WERI-Rb-1 (cell line): Measurements from ENCODE around the gene NPAS3.
A peak's percentile ranks its signal among the peaks of the same experiment; 100 is the strongest.

Source experiments
- DNase-seq: peaks from one replicate; pipeline ENCODE4 v3.0.0-alpha.2; 2020
- H3K27ac ChIP-seq: fragments of 250-450 bp; sonication (Bioruptor Pico); 2 replicates; pipeline ENCODE4 v1.5.1; 2020; ENCODE audit warnings: mild to moderate bottlenecking, moderate library complexity
- H3K27me3 ChIP-seq: fragments of 250-450 bp; sonication (Bioruptor Pico); 2 replicates; pipeline ENCODE4 v1.5.1; 2021; ENCODE audit warnings: mild to moderate bottlenecking, low read depth, moderate library complexity; ENCODE audit not compliant: insufficient read depth, severe bottlenecking
- H3K36me3 ChIP-seq: fragments of 250-450 bp; sonication (Bioruptor Pico); 2 replicates; pipeline ENCODE4 v1.5.1; 2020; ENCODE audit warnings: mild to moderate bottlenecking, moderate library complexity
- H3K4me3 ChIP-seq: 2 replicates; pipeline ENCODE4 v1.5.1; 2011; ENCODE audit warnings: low read depth, mild to moderate bottlenecking, control low read depth, low read length
- H3K9me3 ChIP-seq: fragments of 250-450 bp; sonication (Bioruptor Pico); 2 replicates; pipeline ENCODE4 v1.5.1; 2021; ENCODE audit warnings: mild to moderate bottlenecking, moderate library complexity; ENCODE audit not compliant: severe bottlenecking
- CTCF ChIP-seq: IDR thresholded peaks from 2 replicates; pipeline ENCODE4 v1.5.1; 2011; ENCODE audit warnings: low read depth, mild to moderate bottlenecking, control low read depth, inconsistent platforms, low read length

The NPAS3 gene

GRCh38 chr14:33792009-33792719 lies 853.5 kb downstream of the NPAS3 start:
- no peak for DNase-seq
- no peaks in the 10 kb centered on the region for H3K36me3 ChIP-seq
- peaks cover 9% of the 10 kb centered on the region for H3K27me3 ChIP-seq
- H3K4me3 ChIP-seq: no peak overlapping the region
- no peak overlapping the region for H3K27ac ChIP-seq
- H3K9me3 ChIP-seq: no peaks in the 10 kb centered on the region
- no peak for TF ChIP-seq CTCF

GRCh38 chr14:33792720-33793368 lies 854.2 kb downstream of the NPAS3 start:
- TF ChIP-seq CTCF: peak; percentile 87
- no peaks in the 10 kb centered on the region for H3K9me3 ChIP-seq
- no peak overlapping the region for H3K4me3 ChIP-seq
- no peaks in the 10 kb centered on the region for H3K36me3 ChIP-seq
- H3K27me3 ChIP-seq: peaks cover 9% of the 10 kb centered on the region
- no peak overlapping the region for H3K27ac ChIP-seq
- peak; percentile 72 for DNase-seq

- peaks cover 9% of the 10 kb centered on the region for H3K27me3 ChIP-seq
- DNase-seq: no peak
- TF ChIP-seq CTCF: no peak
- H3K36me3 ChIP-seq: no peaks in the 10 kb centered on the region
- H3K9me3 ChIP-seq: no peaks in the 10 kb centered on the region
- H3K4me3 ChIP-seq: no peak overlapping the region
- H3K27ac ChIP-seq: no peak overlapping the region
These were observed 854.9 kb downstream of the NPAS3 start for GRCh38 chr14:33793398-33794110.

- H3K27me3 ChIP-seq: peaks cover 9% of the 10 kb centered on the region
- H3K9me3 ChIP-seq: no peaks in the 10 kb centered on the region
- H3K36me3 ChIP-seq: no peaks in the 10 kb centered on the region
- TF ChIP-seq CTCF: no peak
- H3K27ac ChIP-seq: no peak overlapping the region
- H3K4me3 ChIP-seq: no peak overlapping the region
- DNase-seq: no peak
These were observed 856.2 kb downstream of the NPAS3 start for GRCh38 chr14:33794791-33795305.

- H3K4me3 ChIP-seq: no peak overlapping the region
- no peak overlapping the region for H3K27ac ChIP-seq
- no peak for DNase-seq
- H3K9me3 ChIP-seq: no peaks in the 10 kb centered on the region
- peaks cover 9% of the 10 kb centered on the region for H3K27me3 ChIP-seq
- H3K36me3 ChIP-seq: no peaks in the 10 kb centered on the region
- TF ChIP-seq CTCF: no peak
These were observed 857.7 kb downstream of the NPAS3 start for GRCh38 chr14:33796356-33796755.
